NCI-H2171 (cell line): ENCODE measurements around the gene USP22.

Experiments used
- DNase-seq: peaks from one replicate; lab custom pipeline; 2025; lab: John Stamatoyannopoulos, UW

USP22 gene

DNA sequence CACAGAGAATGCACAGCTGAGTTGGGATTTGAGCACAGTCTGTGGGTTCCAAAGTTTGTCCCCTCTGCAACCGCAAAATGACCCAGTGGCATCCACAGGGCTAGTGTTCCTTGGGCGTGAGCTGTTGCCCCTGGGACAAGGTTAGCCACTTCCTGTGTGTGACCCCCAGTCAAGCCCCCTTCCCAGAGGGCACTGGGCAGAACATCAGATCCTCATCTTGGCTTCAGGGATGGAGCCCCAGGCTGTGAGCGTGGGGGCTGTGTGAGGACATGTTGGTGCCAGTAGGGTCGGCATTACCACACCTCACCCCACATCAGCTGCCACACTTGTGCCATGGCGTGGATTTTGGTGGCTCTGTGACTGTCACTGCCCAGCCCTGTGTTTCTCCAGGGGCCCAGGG lies 55.3 kb downstream of the USP22 start:
- no peak for DNase-seq

DNA sequence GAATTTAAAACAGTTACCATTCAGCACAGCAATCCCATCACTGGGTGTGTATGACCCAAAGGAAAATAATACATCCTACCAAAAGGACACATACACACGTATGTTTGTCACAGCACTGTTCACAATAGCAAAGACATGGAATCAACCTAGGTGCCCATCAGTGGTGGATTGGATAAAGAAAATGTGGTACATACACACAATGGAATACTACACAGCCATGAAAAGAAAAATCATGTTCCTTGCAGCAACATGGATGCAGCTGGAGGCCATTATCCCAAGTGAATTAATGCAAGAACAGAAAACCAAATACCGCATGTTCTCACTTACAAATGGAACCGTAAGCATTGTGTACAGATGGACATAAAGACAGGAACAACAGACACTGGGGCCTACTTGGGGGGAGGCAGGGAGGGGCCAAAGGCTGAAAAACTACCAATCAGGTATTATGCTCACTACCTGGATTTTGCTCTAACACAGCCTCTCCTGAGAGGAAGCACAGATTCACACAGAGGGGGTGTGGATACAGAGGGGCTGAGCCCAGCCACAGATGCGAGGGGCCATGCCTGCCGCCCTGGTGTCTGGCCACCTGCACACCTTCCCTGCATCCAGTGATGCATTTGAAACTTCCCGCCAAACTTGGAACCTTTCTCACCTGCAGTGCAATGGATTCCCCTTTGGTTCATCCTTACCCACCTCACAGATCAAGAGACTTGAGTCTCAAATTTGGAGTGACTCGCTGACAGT lies 55.9 kb downstream of the USP22 start:
- DNase-seq = no peak

DNA sequence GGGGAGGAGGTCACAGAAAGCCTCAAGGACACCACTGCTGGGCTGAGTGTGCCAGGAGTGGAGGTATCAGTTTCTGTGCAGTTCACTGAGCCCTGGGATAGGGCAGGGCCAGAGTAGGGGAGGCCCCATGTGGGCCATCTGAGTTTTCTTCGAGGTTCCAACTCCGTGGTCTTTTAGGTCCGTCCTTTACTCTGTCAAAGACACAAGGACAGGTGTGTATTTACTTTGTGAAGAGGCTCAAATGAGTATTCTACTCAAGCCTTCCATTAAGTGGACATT lies 59.5 kb downstream of the USP22 start:
- no peak for DNase-seq

DNA sequence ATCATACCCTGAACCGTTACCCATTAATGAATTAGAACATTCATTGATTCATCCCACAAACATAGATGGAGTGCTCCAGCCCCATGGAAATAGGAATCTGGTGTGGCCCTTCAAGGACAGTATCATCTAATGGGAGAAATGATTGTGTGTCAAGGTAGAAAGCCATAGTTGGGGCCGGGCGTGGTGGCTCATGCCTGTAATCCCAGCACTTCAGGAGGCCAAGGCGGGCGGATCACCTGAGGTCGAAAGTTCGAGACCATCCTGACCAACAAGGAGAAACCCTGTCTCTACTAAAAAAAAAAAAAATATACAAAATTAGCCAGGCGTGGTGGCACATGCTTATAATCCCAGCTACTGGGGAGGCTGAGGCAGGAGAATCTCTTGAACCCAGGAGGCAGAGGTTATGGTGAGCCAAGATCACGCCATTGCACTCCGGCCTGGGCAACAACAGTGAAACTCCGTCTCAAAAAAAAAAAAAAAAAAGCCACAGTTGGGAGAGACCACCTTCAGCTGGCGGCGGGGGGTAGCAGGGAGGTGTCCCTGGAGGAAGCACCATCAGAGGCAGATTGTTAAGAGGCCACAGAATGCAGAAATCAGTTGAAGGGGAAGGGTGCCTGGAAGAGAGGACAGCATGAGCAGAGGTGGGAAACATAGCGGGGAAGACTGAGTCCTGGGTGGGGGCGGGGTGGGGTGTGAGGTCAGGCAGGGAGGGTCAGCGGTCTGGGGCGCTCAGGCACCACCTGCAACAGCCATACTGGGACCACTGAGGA lies 60.0 kb downstream of the USP22 start:
- no peak for DNase-seq

DNA sequence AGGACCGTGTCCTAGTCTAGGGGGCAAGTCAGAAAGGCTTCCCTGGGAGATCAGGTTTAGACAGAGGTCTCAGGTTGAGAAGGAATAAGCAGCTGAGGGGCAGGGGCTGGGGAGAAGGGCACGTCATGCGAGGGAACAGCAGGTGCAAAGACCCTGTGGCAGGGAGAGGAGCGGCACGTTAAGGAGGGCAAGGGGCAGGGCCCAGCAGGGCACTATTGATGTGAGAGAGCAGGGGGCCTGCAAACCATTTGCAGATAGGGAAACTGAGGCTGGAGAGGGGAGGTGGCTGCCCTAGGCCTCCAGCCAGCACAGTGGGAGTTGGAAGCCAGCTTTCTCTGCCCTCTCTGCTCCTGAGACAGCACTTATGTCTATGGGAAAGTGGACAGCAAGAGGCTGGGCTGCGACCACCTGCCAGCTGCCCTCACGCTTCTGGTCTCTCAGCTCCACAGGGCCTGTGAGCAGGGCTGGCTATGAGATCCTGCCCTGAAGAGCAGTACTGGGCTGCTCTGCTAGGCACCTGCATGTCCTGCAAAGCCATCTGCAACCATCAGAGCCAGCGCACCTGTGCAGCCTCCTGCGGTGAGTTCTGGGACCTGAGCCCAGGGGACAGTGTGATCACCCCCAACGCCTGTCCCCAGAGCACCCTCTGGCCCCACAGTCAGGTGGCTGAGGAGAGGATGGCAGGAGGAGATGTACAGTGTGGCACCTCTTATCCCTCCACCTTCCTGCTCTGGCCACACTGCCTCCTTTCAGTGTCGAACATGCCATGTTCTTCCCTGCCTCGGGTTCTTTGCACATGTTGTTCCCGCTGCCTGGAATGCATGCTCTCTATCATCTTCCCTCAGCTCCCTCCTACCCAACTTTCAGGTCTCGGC lies 61.5 kb downstream of the USP22 start:
- no peak for DNase-seq

DNA sequence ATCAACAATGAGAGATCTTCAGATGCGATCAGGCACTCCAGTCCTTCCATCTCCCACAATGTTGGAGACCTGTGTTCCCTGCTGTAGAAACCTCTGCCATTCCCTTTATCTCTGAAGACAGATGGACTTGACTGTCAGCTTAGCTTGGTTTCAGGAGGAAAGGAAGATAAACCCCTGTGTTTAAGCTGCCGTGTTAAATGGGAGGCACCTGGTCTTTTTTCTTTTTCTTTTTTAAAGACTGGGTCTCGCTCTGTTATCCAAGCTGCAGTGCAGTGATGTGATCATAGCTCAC lies 63.1 kb downstream of the USP22 start:
- no peak for DNase-seq

DNA sequence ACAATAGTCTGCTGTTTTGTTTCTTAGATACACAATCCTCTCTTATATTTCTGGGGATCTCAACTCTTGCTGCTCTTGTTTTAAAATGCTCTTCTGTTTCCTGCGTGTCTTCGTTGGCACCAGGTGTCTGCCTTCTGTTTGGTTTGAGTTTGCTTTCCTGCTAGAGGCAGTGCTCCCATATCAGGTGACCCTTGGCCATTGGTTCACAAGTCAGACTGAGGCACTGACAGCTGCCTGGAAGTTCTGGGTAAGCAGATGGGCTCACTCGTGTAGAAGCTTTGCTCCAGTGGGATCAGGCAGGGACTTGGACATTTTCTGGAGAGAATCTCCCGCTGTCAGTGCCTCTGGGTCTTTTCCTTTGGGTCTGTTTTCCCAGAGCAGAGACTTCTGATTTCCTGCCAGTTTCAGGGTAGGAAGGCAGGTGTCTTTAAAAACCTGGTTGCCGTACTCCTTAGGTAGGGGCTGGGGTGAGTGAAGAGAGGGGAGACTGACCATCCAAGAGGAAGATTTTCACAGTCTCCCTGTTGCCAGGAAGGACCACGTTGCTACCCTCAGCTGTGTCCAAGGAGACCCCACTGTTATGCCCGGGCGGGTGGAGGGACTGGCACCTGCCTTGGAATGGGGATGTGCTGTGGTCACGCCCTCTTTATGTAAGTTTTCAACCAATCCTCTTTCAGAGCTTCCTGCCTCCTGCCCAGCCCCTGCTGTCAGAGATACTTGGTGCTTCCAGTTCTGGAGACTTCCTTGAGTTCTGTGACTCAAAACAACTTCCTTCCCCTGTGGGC lies 63.6 kb downstream of the USP22 start:
- DNase-seq = peak; percentile 70

DNA sequence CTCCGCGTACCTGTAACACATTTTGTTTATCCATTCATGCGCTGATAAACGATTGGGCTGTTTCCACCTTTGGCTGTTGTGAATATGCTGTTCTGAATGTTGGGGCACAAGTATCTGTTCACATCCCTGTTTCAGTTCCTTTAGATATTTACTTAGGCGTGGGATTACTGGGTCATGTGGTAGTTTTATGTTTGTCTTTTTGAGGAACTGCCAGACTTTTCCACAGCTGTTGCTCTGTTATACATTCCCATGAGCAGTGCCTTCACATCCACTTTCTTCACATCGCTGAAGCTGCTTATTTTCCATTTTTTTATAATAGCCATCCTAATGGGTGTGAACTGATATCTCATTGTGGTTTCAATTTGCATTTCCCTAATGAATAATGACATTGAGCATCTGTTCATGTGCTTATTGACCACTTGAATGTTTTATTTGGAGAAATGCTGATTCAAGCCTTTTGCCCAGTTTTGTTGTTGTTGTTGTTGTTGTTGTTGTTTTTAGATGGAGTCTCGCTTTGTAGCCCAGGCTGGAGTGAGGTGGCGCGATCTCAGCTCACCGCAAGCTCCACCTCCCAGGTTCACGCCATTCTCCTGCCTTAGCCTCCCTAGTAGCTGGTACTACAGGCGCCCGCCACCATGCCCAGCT lies 65.1 kb downstream of the USP22 start:
- DNase-seq = peak; percentile 51

DNA sequence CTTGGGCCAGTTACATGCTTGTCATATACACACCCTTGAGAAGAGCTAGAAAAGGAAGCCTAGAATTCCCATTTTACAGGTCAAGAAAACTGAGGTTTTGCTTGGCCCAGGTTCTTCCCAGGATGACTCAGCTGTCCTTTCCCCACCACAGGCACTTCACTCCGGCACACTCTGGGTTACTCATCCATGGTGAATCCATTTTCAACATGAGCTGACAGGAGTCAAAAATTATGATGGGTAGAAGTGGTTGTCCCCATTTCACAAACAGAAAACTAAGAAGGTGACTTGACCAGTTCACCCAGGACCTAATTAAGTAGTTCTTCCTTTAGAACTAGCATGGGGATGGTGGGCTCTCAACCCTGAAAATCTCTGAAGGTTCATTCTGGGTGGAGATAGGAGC lies 67.2 kb downstream of the USP22 start:
- DNase-seq = no peak

DNA sequence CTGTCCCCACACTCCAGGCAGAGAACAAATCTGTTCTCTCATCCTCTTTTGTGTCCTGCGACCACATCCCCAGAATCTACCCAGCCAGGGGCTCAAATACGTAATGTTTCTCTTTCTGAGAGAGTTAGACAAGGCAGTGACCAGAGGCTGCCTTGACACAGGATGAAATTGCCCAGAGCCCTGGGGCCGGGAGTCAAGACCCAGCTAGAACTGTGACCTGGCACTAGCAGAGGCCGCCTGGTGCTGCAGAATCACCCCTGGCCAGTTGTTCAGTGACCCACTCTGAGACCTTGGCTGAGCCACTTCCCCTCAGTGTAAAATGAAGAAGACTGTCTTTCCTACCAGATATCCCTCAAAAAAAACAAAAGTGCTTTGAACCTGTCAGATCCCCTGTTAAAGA lies 72.5 kb downstream of the USP22 start:
- DNase-seq = no peak

DNA sequence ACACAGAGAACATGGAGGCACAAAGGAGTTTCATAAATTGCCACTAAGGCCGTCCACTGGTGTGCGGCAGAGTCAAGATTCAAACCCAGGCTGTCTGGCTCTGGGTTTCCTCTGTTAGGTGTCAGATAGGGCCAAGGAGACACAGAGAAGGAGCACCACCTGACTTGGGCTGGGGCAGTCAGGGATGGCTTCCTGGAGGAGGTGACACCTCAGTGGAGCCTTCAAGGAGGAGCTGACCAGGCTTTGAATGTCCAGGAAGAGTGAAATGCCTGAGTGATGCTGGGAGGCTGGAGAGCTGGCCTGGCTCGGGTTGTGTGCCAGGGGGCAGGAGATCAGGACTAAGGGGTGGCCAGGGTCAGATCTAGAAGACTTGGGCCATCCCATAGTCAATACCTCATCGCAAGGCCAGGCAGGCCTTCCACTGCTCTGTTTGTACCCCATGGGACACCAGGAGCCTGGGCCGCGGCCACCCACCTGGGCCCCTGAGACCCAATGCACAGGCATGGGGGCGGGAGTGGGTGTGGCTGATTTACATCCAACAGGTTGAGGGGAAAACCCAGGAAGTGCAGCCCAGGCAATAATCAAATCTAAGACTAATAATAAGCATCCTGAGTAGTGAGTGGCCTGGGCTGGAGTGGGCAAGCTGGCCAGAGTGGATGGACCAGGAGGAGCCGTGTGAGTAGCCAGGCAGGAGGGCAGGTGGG lies 73.7 kb downstream of the USP22 start:
- DNase-seq = no peak

DNA sequence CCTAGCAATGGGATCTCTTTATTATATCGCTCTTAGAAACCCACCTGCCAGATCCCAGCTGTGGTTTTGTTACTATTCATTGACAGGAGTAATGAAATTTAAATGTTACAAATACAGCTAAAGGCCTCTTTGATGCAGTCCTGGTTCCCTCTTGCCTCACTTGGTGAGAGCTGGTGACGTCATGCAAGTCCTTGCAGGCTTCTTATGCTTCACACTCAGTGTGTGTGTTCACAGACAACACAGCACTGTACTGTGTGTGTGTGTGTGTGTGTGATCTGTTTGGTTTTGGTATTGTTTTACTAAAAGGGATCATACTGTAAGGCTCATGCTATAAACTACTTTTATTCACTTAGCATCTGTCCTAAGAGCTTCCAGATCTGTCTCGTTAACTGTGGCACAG lies 75.0 kb downstream of the USP22 start:
- DNase-seq = no peak

DNA sequence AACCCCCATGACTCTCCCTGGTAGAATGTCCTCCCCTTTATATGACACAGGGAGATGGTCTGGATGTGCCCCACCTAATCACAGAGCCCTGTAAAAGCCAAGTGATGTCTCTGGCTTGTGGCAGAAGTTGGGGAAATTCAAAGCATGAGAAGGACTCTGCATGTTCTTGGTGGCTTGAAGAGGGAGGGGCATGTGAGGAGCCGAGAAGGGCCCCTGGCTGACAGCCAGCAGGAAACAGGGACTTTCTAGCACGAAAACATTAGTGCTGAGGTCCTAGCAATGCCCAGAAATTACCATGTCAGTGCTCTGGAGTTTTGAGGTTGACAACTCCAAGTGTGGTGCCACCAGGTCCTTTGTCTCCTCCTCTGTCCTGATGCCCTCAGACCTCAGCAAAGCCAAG lies 75.9 kb downstream of the USP22 start:
- DNase-seq = no peak

DNA sequence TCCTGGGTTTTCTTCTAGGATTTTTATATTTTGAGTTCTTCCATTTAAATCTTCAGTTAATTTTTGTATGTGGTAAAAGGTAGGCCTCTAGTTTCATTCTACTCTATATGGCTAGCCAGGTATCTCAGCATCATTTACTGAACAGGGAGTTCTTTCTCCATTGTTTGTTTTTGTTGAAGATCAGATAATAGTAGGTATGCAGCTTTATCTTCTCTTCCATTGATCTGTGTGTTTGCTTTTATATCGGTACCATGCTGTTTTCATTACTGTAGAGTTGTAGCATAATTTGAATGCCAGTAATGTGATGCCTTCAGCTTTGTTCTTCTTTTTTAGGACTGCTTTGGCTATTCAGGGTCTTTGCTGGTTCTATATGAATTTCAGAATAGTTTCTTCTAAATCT lies 77.3 kb downstream of the USP22 start:
- no peak for DNase-seq

DNA sequence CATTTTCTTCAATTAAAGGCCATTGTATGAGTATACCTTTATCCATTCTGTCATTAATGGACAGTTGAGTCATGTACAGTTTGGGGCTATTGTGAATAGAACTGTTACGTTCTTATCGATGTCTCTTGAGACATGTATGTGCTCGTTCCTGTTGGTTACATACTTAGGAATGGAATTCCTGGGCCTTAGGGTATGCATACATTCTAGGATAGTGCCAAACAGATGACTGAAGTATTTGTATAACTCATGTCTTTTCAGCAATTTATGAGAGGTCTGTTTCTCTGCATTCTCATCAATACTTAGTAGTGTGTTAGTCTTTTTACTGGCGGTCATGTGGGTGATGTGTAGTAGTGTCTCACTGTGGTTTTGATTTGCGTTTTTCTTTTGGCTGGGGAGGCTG lies 81.2 kb downstream of the USP22 start:
- no peak for DNase-seq

DNA sequence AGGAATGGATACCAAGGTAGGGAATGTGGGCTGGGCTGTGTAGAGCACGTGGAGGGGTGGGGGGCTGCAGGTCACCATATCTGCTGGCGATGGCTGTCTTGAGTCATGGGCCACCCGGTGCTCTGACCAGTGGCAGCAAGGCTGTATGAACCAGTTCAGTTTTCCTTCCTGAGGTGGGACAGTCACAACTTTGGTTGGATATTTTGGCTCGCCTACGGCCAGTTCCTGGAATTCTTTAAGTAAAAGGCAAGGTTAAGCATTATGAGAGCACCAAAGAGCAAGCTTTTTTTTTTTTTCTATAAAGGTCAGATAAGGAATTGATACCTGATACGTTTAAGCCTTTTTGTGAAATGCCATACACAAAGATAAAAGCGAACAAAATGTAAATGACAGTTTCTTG lies 81.9 kb downstream of the USP22 start:
- no peak for DNase-seq

DNA sequence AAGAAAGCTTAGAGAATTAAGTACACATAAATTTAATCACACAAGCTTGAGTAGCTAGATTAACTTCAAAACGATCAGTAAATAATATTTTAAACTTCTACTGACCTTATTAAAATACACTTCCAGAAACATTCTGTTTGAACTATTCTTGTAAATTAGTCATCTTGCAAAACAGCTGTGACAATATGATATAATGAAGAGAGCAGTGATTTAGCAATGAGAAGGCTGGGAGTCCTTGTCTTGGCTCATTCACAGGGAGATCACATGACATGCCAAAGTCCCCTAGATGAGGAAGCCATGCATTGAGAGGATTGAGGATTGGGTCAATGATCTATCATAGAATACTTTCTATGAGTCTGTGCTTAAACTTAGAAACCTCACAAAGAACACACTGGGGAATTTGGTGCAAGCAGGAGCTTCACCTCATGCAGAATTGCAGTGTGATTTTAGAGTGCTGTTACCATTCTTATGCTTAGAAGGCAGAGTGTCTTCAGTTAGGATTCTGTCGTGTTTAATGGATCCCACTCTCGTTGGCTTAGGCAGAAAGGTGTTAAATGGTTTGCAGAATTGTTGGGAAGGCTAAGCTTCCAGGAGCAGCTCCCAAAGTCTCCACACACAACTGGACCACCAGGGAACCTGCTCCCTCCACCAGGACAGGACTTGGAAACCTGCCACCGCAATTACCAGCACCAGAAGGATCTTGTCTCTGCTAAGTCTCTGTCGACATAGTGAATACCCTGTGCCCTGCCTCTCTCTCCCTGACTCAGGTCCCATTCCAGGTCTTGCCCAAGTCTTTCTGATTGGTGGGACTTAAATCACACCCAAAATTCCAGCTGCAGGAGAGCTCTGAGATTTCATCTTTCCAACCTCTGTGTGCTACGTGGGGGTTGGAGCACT lies 87.1 kb downstream of the USP22 start:
- no peak for DNase-seq

DNA sequence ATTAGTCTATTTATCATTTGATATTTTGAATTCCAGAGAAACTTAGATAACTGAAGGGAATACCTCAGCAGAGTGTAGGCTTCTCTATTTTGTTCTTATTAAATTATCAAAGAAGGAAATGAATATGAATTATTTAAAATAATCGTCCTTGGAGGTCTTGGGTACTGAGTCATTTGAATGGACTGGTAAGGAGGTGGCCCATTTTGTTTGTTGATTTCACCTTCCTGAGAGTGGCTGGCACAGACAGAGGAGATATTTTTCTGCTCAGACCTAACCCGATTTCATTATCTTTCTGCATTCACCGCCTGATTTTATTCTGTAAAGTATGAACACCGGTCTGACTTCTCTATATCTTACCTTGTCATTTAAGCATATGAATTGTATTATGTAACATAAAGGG lies 88.0 kb downstream of the USP22 start:
- DNase-seq = no peak

DNA sequence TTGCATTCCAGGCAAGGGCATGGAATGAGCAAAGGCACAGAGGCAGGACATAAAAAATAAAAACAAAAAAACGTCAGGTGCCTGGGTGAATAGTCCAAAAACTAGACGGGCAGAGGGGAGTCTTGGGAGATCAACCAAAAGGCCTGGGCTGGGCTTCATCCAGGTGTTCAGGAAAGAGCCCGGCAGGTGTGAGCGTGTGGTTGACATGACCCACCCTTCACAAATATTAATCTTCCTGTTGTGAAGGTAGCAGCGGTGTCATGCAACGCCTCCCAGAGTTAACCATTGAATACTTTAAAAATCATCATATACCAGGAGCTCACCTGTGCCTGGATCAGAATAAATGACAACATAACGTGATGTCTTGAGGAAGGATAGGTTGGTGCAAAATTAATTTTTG lies 90.6 kb downstream of the USP22 start:
- DNase-seq = no peak
